ENCODE data around the gene CFAP74. TPM values are rescaled to one million over a fixed set of nuclear protein-coding genes. Genes with fewer than 3 reads are reported as not detected.

CFAP74 gene
- total RNA-seq, 3 donors from 2014 or later (not counting 1 experiment from before 2014, with no cell fraction given), result not detected

- H3K4me3 Mint-ChIP-seq, result no peak overlapping the region
- ATAC-seq (no peak), DNase-seq (no peak)
- no peak overlapping the region for H3K27ac ChIP-seq (ENCODE audit: low read length)
- no peaks in the 10 kb centered on the region for H3K36me3 ChIP-seq (ENCODE audit: control insufficient read depth, insufficient read depth, low read length)
- peaks cover 2 to 3% of the 10 kb centered on the region in 2 donors for H3K4me1 Mint-ChIP-seq
- TF ChIP-seq, protein P1, sequence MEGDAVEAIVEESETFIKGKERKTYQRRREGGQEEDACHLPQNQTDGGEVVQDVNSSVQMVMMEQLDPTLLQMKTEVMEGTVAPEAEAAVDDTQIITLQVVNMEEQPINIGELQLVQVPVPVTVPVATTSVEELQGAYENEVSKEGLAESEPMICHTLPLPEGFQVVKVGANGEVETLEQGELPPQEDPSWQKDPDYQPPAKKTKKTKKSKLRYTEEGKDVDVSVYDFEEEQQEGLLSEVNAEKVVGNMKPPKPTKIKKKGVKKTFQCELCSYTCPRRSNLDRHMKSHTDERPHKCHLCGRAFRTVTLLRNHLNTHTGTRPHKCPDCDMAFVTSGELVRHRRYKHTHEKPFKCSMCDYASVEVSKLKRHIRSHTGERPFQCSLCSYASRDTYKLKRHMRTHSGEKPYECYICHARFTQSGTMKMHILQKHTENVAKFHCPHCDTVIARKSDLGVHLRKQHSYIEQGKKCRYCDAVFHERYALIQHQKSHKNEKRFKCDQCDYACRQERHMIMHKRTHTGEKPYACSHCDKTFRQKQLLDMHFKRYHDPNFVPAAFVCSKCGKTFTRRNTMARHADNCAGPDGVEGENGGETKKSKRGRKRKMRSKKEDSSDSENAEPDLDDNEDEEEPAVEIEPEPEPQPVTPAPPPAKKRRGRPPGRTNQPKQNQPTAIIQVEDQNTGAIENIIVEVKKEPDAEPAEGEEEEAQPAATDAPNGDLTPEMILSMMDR (IDR thresholded peaks at IDR 0.05), result no peak
- 46% methylated on average over 9 of the region's 9 CpGs for WGBS (ENCODE audit: insufficient coverage)
- intact Hi-C loops (cut with micrococcal nuclease), result no loop called here
- H3K9me3 ChIP-seq (ENCODE audit: control insufficient read depth, insufficient read depth, low read length), result no peaks in the 10 kb centered on the region
- H3K27me3 ChIP-seq (ENCODE audit: control insufficient read depth, insufficient read depth, low read length), result no peaks in the 10 kb centered on the region
- no peaks in the 10 kb centered on the region for H3K36me3 Mint-ChIP-seq
- no peak overlapping the region for H3K27ac Mint-ChIP-seq
- H3K4me3 ChIP-seq (ENCODE audit: low read length), result no peak overlapping the region
- H3K9me3 Mint-ChIP-seq, result no peaks in the 10 kb centered on the region
- peaks cover 14% of the 10 kb centered on the region for H3K4me1 ChIP-seq (ENCODE audit: control insufficient read depth, insufficient read depth, low read length)
- peaks cover 0 to 4% of the 10 kb centered on the region in 2 donors for H3K27me3 Mint-ChIP-seq (ENCODE audit: low read depth in 2 of 2)
Measured at GRCh38 chr1:1899967-1900327, 103.6 kb downstream of the CFAP74 start.

DNA sequence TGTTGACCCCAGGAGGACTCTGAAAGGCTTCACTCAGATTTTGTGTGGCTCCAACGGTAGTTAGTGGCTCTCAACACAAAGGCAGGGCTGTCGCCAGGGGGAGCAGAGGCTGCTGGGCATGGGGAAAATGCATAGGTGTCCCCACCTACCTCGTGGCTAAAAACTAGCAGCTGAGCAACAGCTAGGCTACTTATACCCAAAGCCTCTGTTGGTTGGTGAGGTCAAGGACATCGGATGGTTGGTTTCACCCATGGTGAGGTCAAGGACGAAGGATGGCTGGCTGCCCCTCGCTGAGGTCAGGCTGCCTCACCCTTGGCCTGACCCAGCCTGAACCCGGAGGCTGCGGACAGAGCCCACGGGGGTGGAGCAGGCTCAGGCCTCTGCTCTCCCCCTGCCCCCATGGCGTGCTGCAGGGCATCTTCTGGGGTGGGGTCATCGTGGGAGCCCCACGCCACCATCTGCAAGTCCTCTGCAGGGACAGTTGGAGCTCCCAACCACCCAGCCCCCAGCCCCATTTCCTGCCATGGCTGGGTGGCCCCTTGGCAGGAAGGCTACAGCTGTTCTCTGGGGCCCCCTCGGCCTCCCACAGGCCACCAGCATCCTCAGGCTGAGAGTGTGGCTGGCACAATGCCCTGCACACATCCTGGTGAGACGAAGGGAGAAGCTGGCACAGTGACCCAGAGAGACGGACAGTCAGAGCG lies 104.2 kb downstream of the CFAP74 start:
- Histone ChIP-seq H3K36me3 (ENCODE audit: control insufficient read depth, insufficient read depth, low read length) (no peaks in the 10 kb centered on the region), H3K27me3 (ENCODE audit: control insufficient read depth, insufficient read depth, low read length) (no peaks in the 10 kb centered on the region), H3K4me3 (ENCODE audit: low read length) (no peak overlapping the region), H3K27ac (ENCODE audit: low read length) (no peak overlapping the region), H3K4me1 (ENCODE audit: control insufficient read depth, insufficient read depth, low read length) (peaks cover 19% of the 10 kb centered on the region), H3K9me3 (ENCODE audit: control insufficient read depth, insufficient read depth, low read length) (no peaks in the 10 kb centered on the region)
- TF ChIP-seq, protein P1 (IDR thresholded peaks at IDR 0.05), result no peak
- WGBS (ENCODE audit: insufficient coverage), result 16% methylated on average over 15 of the region's 16 CpGs
- Mint-ChIP-seq H3K4me3 (no peak overlapping the region), H3K4me1 (peaks cover 7 to 9% of the 10 kb centered on the region in 2 donors), H3K27me3 (ENCODE audit: low read depth in 2 of 2) (peaks cover 0 to 4% of the 10 kb centered on the region in 2 donors), H3K36me3 (no peaks in the 10 kb centered on the region), H3K9me3 (no peaks in the 10 kb centered on the region), H3K27ac (no peak overlapping the region)
- peak in 1 of 2 donors; percentile 58 for DNase-seq
- intact Hi-C loops (cut with micrococcal nuclease), result no loop called here
- peak in 2 of 3 donors; percentile 57 to 60 for ATAC-seq

DNA sequence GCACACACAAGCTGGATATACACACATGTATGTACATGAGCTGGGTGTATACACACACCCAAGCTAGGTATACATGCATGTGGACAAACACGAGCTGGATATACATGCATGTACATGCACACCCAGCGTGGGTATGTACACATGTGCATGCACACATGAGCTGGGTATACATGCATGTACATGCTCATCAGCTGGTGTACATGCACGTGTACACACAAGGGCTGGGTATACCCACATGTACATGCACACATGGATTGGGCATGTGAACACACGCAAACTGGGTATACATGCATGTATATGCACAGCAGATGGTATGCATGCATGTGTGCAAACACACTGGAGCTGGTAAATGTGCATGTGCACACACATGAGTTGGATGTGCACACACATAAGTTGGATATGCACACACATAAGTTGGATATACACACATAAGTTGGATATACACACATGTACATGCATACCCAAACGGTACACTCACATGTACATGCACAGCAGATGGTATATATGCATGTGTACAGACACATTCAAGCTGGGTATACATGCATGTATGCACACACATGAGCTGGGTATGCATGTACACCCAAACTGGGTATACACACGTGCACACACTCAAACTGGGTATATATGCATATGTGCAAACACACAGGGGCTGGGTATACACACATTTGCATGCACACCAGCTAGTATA lies 105.2 kb downstream of the CFAP74 start:
- no peak overlapping the region for H3K27ac ChIP-seq (ENCODE audit: low read length)
- H3K9me3 Mint-ChIP-seq, result no peaks in the 10 kb centered on the region
- H3K27me3 ChIP-seq (ENCODE audit: control insufficient read depth, insufficient read depth, low read length), result no peaks in the 10 kb centered on the region
- no peak overlapping the region for H3K4me3 Mint-ChIP-seq
- no peaks in the 10 kb centered on the region for H3K9me3 ChIP-seq (ENCODE audit: control insufficient read depth, insufficient read depth, low read length)
- H3K27ac Mint-ChIP-seq, result no peak overlapping the region
- DNase-seq (no peak), ATAC-seq (no peak)
- H3K4me1 Mint-ChIP-seq, result peaks cover 7 to 12% of the 10 kb centered on the region in 2 donors
- TF ChIP-seq, protein P1 (IDR thresholded peaks at IDR 0.05), result no peak
- peaks cover 0 to 4% of the 10 kb centered on the region in 2 donors for H3K27me3 Mint-ChIP-seq (ENCODE audit: low read depth in 2 of 2)
- H3K36me3 Mint-ChIP-seq, result no peaks in the 10 kb centered on the region
- no peak overlapping the region for H3K4me3 ChIP-seq (ENCODE audit: low read length)
- H3K4me1 ChIP-seq (ENCODE audit: control insufficient read depth, insufficient read depth, low read length), result peaks cover 23% of the 10 kb centered on the region
- no peaks in the 10 kb centered on the region for H3K36me3 ChIP-seq (ENCODE audit: control insufficient read depth, insufficient read depth, low read length)
- intact Hi-C loops (cut with micrococcal nuclease), result no loop called here
- WGBS (ENCODE audit: insufficient coverage), result 94% methylated on average over 6 of the region's 6 CpGs
